H9 (cell line): Measurements from ENCODE around the gene TP53BP1. TPM values are rescaled to one million over a fixed set of nuclear protein-coding genes. Genes with fewer than 3 reads are reported as not detected.
A peak's percentile ranks its signal among the peaks of the same experiment; 100 is the strongest.

Source experiments
- DNase-seq: peaks from one replicate; pipeline ENCODE4 v3.0.0-alpha.2; 2017
- H2AFZ ChIP-seq: one replicate; pipeline ENCODE4 v1.6.1; 2013; ENCODE audit warnings: mild to moderate bottlenecking, low read length, control low read depth, moderate library complexity
- H2AK5ac ChIP-seq: 2 replicates; pipeline ENCODE4 v1.6.1; 2013; ENCODE audit warnings: low read length, control low read depth, mixed read lengths; ENCODE audit not compliant: insufficient read length
- H2BK120ac ChIP-seq: one replicate; pipeline ENCODE4 v1.6.1; 2013; ENCODE audit warnings: low read depth, mild to moderate bottlenecking, low read length, control low read depth, inconsistent platforms; ENCODE audit not compliant: poor library complexity, severe bottlenecking
- H2BK12ac ChIP-seq: 2 replicates; pipeline ENCODE4 v1.6.1; 2013; ENCODE audit warnings: low read length, control low read depth, mixed read lengths, low read depth; ENCODE audit not compliant: insufficient read length
- H2BK15ac ChIP-seq: 2 replicates; pipeline ENCODE4 v1.6.1; 2013; ENCODE audit warnings: low read depth, low read length, control low read depth
- H2BK20ac ChIP-seq: one replicate; pipeline ENCODE4 v1.6.1; 2013; ENCODE audit warnings: low read depth, mild to moderate bottlenecking, low read length, control low read depth, inconsistent platforms; ENCODE audit not compliant: poor library complexity, severe bottlenecking
- H2BK5ac ChIP-seq: 2 replicates; pipeline ENCODE4 v1.6.1; 2013; ENCODE audit warnings: low read length, control low read depth, mixed read lengths; ENCODE audit not compliant: insufficient read length
- H3K14ac ChIP-seq: 2 replicates; pipeline ENCODE4 v1.6.1; 2013; ENCODE audit warnings: low read length, control low read depth; ENCODE audit not compliant: insufficient read depth
- H3K18ac ChIP-seq: 2 replicates; pipeline ENCODE4 v1.6.1; 2013; ENCODE audit warnings: low read depth, mild to moderate bottlenecking, mixed read lengths, low read length, control low read depth; ENCODE audit not compliant: insufficient read length
- H3K23ac ChIP-seq: 2 replicates; pipeline ENCODE4 v1.6.1; 2013; ENCODE audit warnings: low read length, control low read depth, mixed read lengths, low read depth; ENCODE audit not compliant: insufficient read length
- H3K23me2 ChIP-seq: 2 replicates; pipeline ENCODE4 v1.6.1; 2013; ENCODE audit warnings: low read depth, mild to moderate bottlenecking, mixed read lengths, low read length, control low read depth; ENCODE audit not compliant: insufficient read length, poor library complexity, severe bottlenecking
- H3K27ac ChIP-seq: 2 replicates; pipeline ENCODE4 v1.5.1; 2013; ENCODE audit warnings: low read length, control low read depth, mixed read lengths, low read depth; ENCODE audit not compliant: insufficient read length
- H3K27me3 ChIP-seq: 2 replicates; pipeline ENCODE4 v1.6.1; 2013; ENCODE audit warnings: low read length, control low read depth, inconsistent platforms; ENCODE audit not compliant: insufficient read depth
- H3K4ac ChIP-seq: 2 replicates; pipeline ENCODE4 v1.6.1; 2013; ENCODE audit warnings: low read depth, mild to moderate bottlenecking, control low read depth, inconsistent platforms, low read length, moderate library complexity
- H3K4me1 ChIP-seq: 2 replicates; pipeline ENCODE4 v1.6.1; 2013; ENCODE audit warnings: low read length, control low read depth, inconsistent platforms; ENCODE audit not compliant: insufficient read depth
- H3K4me2 ChIP-seq: 2 replicates; pipeline ENCODE4 v1.6.1; 2013; ENCODE audit warnings: low read length, control low read depth, mixed read lengths; ENCODE audit not compliant: insufficient read length, insufficient read depth
- H3K56ac ChIP-seq: 2 replicates; pipeline ENCODE4 v1.6.1; 2013; ENCODE audit warnings: low read depth, mild to moderate bottlenecking, mixed read lengths, low read length, control low read depth; ENCODE audit not compliant: insufficient read length
- H3K79me1 ChIP-seq: 2 replicates; pipeline ENCODE4 v1.6.1; 2013; ENCODE audit warnings: low read depth, mild to moderate bottlenecking, moderate library complexity, low read length, control low read depth, inconsistent platforms; ENCODE audit not compliant: insufficient read depth, poor library complexity, severe bottlenecking
- H3K79me2 ChIP-seq: 2 replicates; pipeline ENCODE4 v1.6.1; 2013; ENCODE audit warnings: low read length, control low read depth, inconsistent platforms; ENCODE audit not compliant: insufficient read depth
- H3K9ac ChIP-seq: 2 replicates; pipeline ENCODE4 v1.6.1; 2013; ENCODE audit warnings: low read length, control low read depth, mixed read lengths; ENCODE audit not compliant: insufficient read length; ENCODE audit errors: extremely low read depth
- H3K9me3 ChIP-seq: one replicate; pipeline ENCODE4 v1.6.1; 2013; ENCODE audit warnings: low read depth, low read length, inconsistent platforms; ENCODE audit not compliant: control insufficient read depth
- H3T11ph ChIP-seq: one replicate; pipeline ENCODE4 v1.6.1; 2013; ENCODE audit warnings: mild to moderate bottlenecking, low read length, control low read depth, inconsistent platforms
- H4K20me1 ChIP-seq: one replicate; pipeline ENCODE4 v1.6.1; 2013; ENCODE audit not compliant: control insufficient read depth, insufficient read length, insufficient read depth
- H4K5ac ChIP-seq: 2 replicates; pipeline ENCODE4 v1.6.1; 2013; ENCODE audit warnings: low read depth, mild to moderate bottlenecking, mixed read lengths, low read length, control low read depth; ENCODE audit not compliant: insufficient read length
- H4K8ac ChIP-seq: replicated peaks from 2 replicates; pipeline ENCODE4 v1.6.1; 2013; ENCODE audit warnings: low read length, control low read depth, mixed read lengths, low read depth; ENCODE audit not compliant: insufficient read length
- H4K91ac ChIP-seq: 2 replicates; pipeline ENCODE4 v1.6.1; 2013; ENCODE audit warnings: low read depth, mild to moderate bottlenecking, moderate library complexity, mixed read lengths, low read length, control low read depth; ENCODE audit not compliant: insufficient read length
- H3K27ac Mint-ChIP-seq, 3 experiments: 2 replicates in 2 of 3; 3 replicates in 1 of 3; pipeline ENCODE4 v1.8.0; 2020 to 2021; ENCODE audit warnings: mixed read lengths in 3 of 3, mild to moderate bottlenecking in 1 of 3, moderate library complexity in 1 of 3
- H3K27me3 Mint-ChIP-seq: 2 replicates; pipeline ENCODE4 v1.8.0; 2021; ENCODE audit warnings: low read depth, mild to moderate bottlenecking, moderate library complexity, mixed read lengths
- H3K36me3 Mint-ChIP-seq, 3 experiments: 2 replicates in 2 of 3; 3 replicates in 1 of 3; pipeline ENCODE4 v1.8.0; 2020 to 2021; ENCODE audit warnings: low read depth in 3 of 3, mixed read lengths in 3 of 3; ENCODE audit not compliant: insufficient read depth in 1 of 3
- H3K4me1 Mint-ChIP-seq, 2 experiments: 2 replicates each; pipeline ENCODE4 v1.8.0; 2020; ENCODE audit warnings: mixed read lengths in 2 of 2
- H3K4me3 Mint-ChIP-seq, 2 experiments: 2 replicates in 1 of 2; 3 replicates in 1 of 2; pipeline ENCODE4 v1.8.0; 2020 to 2021; ENCODE audit warnings: mild to moderate bottlenecking in 2 of 2, mixed read lengths in 2 of 2, moderate library complexity in 1 of 2
- H3K9me3 Mint-ChIP-seq, 2 experiments: 2 replicates in 1 of 2; 3 replicates in 1 of 2; pipeline ENCODE4 v1.8.0; 2020; ENCODE audit warnings: mild to moderate bottlenecking in 2 of 2, mixed read lengths in 2 of 2, moderate library complexity in 1 of 2
- WGBS: extraction: QIAGEN DNeasy Blood & Tissue Kit; methylation state at CpG from one replicate; pipeline ENCODE4 v1.1.7; 2013; ENCODE audit warnings: missing lambda C conversion rate, low lambda C conversion rate, mixed read lengths; ENCODE audit not compliant: insufficient read length; ENCODE audit errors: extremely low coverage; 5-methylcytosine and 5-hydroxymethylcytosine counted together
- total RNA-seq: library from RNA; stranded (reverse); gene quantifications from 2 replicates; pipeline ENCODE4 v1.2.1, GENCODE V29; 2021
- TF ChIP-seq, protein P1 (sequence below): fragments of 200-600 bp; sonication (generic); conservative IDR thresholded peaks from 3 replicates; pipeline ENCODE4 v1.8.0; 2021; ENCODE audit warnings: antibody characterized with exemption, mild to moderate bottlenecking

Gene TP53BP1
- total RNA-seq, 1 experiment from 2014 or later, result 81.5 TPM

DNA sequence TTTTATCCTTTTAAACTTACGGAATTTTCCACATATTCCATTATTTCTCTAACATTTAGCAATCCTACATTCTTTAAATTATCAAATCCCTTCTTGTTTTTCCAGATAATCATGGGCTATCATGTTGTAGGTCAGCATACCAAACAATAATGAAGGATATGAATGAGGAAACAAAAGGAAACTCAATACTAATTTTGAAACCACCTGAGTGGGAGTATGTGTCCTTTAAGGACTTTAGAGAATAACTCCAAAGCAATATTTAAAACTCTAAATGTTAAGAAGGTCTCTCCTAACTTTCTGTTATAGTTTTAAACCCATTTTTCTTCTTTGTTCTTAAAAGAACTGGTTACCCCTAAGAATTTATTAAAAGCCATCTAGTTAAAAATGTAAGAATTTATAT, 43.0 kb downstream of the TP53BP1 start:
- H3K79me2 ChIP-seq, result no peaks in the 10 kb centered on the region
- H3K27ac Mint-ChIP-seq, result peak overlapping the region in 1 of 3 experiments; percentile 46; a peak in 1 of 7 replicates
- peaks cover 12% of the 10 kb centered on the region for H3K79me1 ChIP-seq
- H2AK5ac ChIP-seq, result no peak overlapping the region
- H3K14ac ChIP-seq, result no peak overlapping the region
- H3K18ac ChIP-seq, result no peak overlapping the region
- H3K27me3 Mint-ChIP-seq, result no peaks in the 10 kb centered on the region
- H3K36me3 Mint-ChIP-seq, result peaks cover 23 to 52% (median 32%) of the 10 kb centered on the region in 3 experiments
- H2BK12ac ChIP-seq, result no peak overlapping the region
- H3K23ac ChIP-seq, result no peak overlapping the region
- no peaks in the 10 kb centered on the region for H3K9me3 Mint-ChIP-seq
- no peak overlapping the region for H2BK120ac ChIP-seq
- H2BK5ac ChIP-seq, result no peak overlapping the region
- no peaks in the 10 kb centered on the region for H4K20me1 ChIP-seq
- no peak overlapping the region for H2BK15ac ChIP-seq
- H3K56ac ChIP-seq, result no peak overlapping the region
- no peak overlapping the region for H3K4ac ChIP-seq
- no peak overlapping the region for H3K27ac ChIP-seq
- no peaks in the 10 kb centered on the region for H3K4me1 ChIP-seq
- H3K23me2 ChIP-seq, result no peaks in the 10 kb centered on the region
- H3T11ph ChIP-seq, result no peak overlapping the region
- H3K4me3 Mint-ChIP-seq, result no peak overlapping the region
- no peak overlapping the region for H3K9ac ChIP-seq
- H2BK20ac ChIP-seq, result no peak overlapping the region
- TF ChIP-seq, protein P1, sequence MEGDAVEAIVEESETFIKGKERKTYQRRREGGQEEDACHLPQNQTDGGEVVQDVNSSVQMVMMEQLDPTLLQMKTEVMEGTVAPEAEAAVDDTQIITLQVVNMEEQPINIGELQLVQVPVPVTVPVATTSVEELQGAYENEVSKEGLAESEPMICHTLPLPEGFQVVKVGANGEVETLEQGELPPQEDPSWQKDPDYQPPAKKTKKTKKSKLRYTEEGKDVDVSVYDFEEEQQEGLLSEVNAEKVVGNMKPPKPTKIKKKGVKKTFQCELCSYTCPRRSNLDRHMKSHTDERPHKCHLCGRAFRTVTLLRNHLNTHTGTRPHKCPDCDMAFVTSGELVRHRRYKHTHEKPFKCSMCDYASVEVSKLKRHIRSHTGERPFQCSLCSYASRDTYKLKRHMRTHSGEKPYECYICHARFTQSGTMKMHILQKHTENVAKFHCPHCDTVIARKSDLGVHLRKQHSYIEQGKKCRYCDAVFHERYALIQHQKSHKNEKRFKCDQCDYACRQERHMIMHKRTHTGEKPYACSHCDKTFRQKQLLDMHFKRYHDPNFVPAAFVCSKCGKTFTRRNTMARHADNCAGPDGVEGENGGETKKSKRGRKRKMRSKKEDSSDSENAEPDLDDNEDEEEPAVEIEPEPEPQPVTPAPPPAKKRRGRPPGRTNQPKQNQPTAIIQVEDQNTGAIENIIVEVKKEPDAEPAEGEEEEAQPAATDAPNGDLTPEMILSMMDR, result no peak
- H3K27me3 ChIP-seq, result no peaks in the 10 kb centered on the region
- no peak for DNase-seq
- H3K4me1 Mint-ChIP-seq, result no peaks in the 10 kb centered on the region
- H2AFZ ChIP-seq, result no peak overlapping the region
- H4K8ac ChIP-seq, result no peak overlapping the region
- H3K4me2 ChIP-seq, result no peak overlapping the region
- H4K5ac ChIP-seq, result no peak overlapping the region
- 100% methylated on average over 1 of the region's 1 CpG for WGBS
- no peak overlapping the region for H4K91ac ChIP-seq
- no peaks in the 10 kb centered on the region for H3K9me3 ChIP-seq
